GM21717 (cell line): ENCODE data around the gene FAM180A.

Experiments
- ATAC-seq: cut with Tn5 transposase; IDR thresholded peaks from one replicate; pipeline ENCODE4 v1.9.1; 2021; ENCODE audit warnings: mild to moderate bottlenecking, moderate library complexity; ENCODE audit not compliant: unreplicated experiment

FAM180A gene

GRCh38 chr7:135771961-135772638 lies 23.5 kb upstream of the FAM180A start:
- ATAC-seq: no peak

- no peak for ATAC-seq
Observed at GRCh38 chr7:135771051-135771450, 22.4 kb upstream of the FAM180A start.

- ATAC-seq: no peak
Observed at GRCh38 chr7:135770139-135770710, 21.6 kb upstream of the FAM180A start.

GRCh38 chr7:135769005-135769802 lies 20.6 kb upstream of the FAM180A start:
- ATAC-seq: no peak

GRCh38 chr7:135768467-135768866 lies 19.9 kb upstream of the FAM180A start:
- ATAC-seq: no peak

GRCh38 chr7:135768064-135768463 lies 19.5 kb upstream of the FAM180A start:
- no peak for ATAC-seq

GRCh38 chr7:135763261-135763660 lies 14.6 kb upstream of the FAM180A start:
- ATAC-seq: no peak

- no peak for ATAC-seq
Observed at GRCh38 chr7:135761751-135762488, 13.3 kb upstream of the FAM180A start.

GRCh38 chr7:135759532-135759931 lies 10.9 kb upstream of the FAM180A start:
- no peak for ATAC-seq

GRCh38 chr7:135758531-135758932 lies 9.9 kb upstream of the FAM180A start:
- no peak for ATAC-seq

GRCh38 chr7:135757719-135758411 lies 9.3 kb upstream of the FAM180A start:
- no peak for ATAC-seq

- ATAC-seq: no peak
Observed at GRCh38 chr7:135756191-135756590, 7.6 kb upstream of the FAM180A start.

GRCh38 chr7:135755351-135755753 lies 6.7 kb upstream of the FAM180A start:
- ATAC-seq: no peak

GRCh38 chr7:135753616-135754413 lies 5.2 kb upstream of the FAM180A start:
- ATAC-seq: no peak

- ATAC-seq: no peak
Observed at GRCh38 chr7:135747366-135747765, 1.2 kb downstream of the FAM180A start.

- ATAC-seq: no peak
Observed at GRCh38 chr7:135745703-135746312, 2.8 kb downstream of the FAM180A start.

- ATAC-seq: no peak
Observed at GRCh38 chr7:135744938-135745702, 3.5 kb downstream of the FAM180A start.

- ATAC-seq: no peak
Observed at GRCh38 chr7:135743907-135744731, 4.5 kb downstream of the FAM180A start.
